Measurements from ENCODE around the gene UBE2I. TPM values are rescaled to one million over a fixed set of nuclear protein-coding genes. Genes with fewer than 3 reads are reported as not detected.

Gene UBE2I
- total RNA-seq, 1 donor, result 49.2 TPM

DNA sequence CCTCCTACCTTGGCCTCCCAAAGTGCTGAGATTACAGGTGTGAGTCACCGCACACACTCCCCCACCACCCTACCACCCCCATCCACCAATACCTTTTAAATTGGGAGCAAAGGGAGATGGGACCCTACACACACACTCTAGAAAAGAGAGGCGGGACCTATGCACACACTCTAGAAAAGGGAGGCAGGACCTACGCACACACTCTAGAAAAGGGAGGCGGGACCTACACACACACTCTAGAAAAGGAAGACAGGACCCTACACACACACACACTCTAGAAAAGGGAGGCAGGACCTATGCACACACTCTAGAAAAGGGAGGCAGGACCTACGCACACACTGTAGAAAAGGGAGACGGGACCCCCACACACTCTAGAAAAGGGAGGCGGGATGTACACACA is 34.7 kb upstream of the UBE2I start:
- H3K27ac ChIP-seq (ENCODE audit: low read depth, low read length), result no peak overlapping the region
- no peaks in the 10 kb centered on the region for H4K20me1 ChIP-seq (ENCODE audit: insufficient read depth, low read length)
- H3K4me1 ChIP-seq (ENCODE audit: insufficient read depth, low read length), result no peaks in the 10 kb centered on the region
- no peak for DNase-seq (ENCODE audit: insufficient read length, low spot score, missing footprints)
- H3K9me3 ChIP-seq (ENCODE audit: low read depth, low read length), result no peaks in the 10 kb centered on the region
- no peak overlapping the region for H2AFZ ChIP-seq (ENCODE audit: low read length)
- no peak overlapping the region for H3K4me3 ChIP-seq (ENCODE audit: insufficient read depth, low read length)
- no peak overlapping the region for H3K4me2 ChIP-seq (ENCODE audit: insufficient read depth, low read length)
- no peaks in the 10 kb centered on the region for H3K79me2 ChIP-seq (ENCODE audit: insufficient read depth, low read length)
- no peaks in the 10 kb centered on the region for H3K36me3 ChIP-seq (ENCODE audit: insufficient read depth, low read length)
- H3K27me3 ChIP-seq (ENCODE audit: insufficient read depth, low read length), result peaks cover 9% of the 10 kb centered on the region
- TF ChIP-seq, protein P1, sequence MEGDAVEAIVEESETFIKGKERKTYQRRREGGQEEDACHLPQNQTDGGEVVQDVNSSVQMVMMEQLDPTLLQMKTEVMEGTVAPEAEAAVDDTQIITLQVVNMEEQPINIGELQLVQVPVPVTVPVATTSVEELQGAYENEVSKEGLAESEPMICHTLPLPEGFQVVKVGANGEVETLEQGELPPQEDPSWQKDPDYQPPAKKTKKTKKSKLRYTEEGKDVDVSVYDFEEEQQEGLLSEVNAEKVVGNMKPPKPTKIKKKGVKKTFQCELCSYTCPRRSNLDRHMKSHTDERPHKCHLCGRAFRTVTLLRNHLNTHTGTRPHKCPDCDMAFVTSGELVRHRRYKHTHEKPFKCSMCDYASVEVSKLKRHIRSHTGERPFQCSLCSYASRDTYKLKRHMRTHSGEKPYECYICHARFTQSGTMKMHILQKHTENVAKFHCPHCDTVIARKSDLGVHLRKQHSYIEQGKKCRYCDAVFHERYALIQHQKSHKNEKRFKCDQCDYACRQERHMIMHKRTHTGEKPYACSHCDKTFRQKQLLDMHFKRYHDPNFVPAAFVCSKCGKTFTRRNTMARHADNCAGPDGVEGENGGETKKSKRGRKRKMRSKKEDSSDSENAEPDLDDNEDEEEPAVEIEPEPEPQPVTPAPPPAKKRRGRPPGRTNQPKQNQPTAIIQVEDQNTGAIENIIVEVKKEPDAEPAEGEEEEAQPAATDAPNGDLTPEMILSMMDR (IDR thresholded peaks at IDR 0.05; ENCODE audit: extremely low read depth, low read depth, low read length), result no peak

DNA sequence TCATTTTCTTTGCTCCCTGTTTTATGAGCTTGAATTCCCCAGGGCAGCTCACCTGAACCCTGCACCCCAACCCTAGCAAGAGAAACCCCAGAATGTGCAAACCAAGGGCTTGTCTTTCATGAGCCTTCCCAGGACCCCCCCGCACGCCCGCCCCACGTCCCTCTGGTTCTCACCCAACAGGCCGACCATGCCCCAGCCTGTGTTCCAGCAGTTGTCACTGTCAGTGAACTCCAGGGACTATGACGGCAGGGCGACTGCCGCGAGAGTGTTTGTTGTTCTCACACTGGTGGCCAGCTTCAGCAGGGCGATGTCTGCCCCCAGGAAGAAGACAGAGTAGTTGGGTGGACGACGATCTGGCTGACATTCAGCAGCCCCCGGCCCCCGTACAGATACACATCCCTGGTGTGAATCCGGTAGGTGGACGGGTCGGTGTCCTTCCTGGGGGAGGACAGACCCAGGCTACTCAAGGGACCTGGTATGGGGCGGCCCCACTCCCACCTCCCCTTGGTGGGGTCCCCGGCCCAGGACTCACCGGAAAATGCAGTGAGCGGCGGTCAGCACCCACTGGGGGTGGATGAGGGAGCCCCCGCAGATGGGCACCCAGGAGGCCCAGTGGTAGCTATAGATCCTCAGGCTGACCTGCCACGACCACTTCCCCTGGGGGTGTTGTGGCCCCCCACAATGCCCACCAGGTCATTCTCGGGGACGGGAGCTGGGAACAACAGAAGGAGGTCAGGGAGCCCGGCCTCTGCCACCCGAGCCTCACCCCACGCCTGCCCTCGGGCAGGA is 33.5 kb upstream of the UBE2I start:
- DNase-seq (ENCODE audit: insufficient read length, low spot score, missing footprints), result peak; percentile 74
- no peaks in the 10 kb centered on the region for H3K79me2 ChIP-seq (ENCODE audit: insufficient read depth, low read length)
- no peaks in the 10 kb centered on the region for H4K20me1 ChIP-seq (ENCODE audit: insufficient read depth, low read length)
- H3K27me3 ChIP-seq (ENCODE audit: insufficient read depth, low read length), result peaks cover 9% of the 10 kb centered on the region
- H3K4me3 ChIP-seq (ENCODE audit: insufficient read depth, low read length), result no peak overlapping the region
- H3K36me3 ChIP-seq (ENCODE audit: insufficient read depth, low read length), result no peaks in the 10 kb centered on the region
- no peaks in the 10 kb centered on the region for H3K4me1 ChIP-seq (ENCODE audit: insufficient read depth, low read length)
- no peaks in the 10 kb centered on the region for H3K9me3 ChIP-seq (ENCODE audit: low read depth, low read length)
- H2AFZ ChIP-seq (ENCODE audit: low read length), result no peak overlapping the region
- H3K4me2 ChIP-seq (ENCODE audit: insufficient read depth, low read length), result no peak overlapping the region
- TF ChIP-seq, protein P1 (IDR thresholded peaks at IDR 0.05; ENCODE audit: extremely low read depth, low read depth, low read length), result no peak
- H3K27ac ChIP-seq (ENCODE audit: low read depth, low read length), result no peak overlapping the region

DNA sequence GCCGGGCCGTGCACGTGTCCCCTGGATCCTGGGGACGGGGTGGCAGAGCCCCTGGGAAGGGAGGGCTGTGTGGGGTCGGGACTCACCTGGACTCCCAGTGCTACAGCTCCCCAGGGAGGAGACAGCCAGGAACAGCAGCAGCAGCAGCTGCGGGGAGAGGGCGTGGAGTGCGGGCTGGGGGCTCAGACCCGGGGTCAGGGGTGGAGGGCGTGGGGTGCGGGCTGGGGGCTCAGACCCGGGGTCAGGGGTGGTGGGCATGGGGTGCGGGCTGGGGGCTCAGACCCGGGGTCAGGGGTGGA is 32.9 kb upstream of the UBE2I start:
- no peaks in the 10 kb centered on the region for H4K20me1 ChIP-seq (ENCODE audit: insufficient read depth, low read length)
- H3K9me3 ChIP-seq (ENCODE audit: low read depth, low read length), result no peaks in the 10 kb centered on the region
- no peaks in the 10 kb centered on the region for H3K4me1 ChIP-seq (ENCODE audit: insufficient read depth, low read length)

DNA sequence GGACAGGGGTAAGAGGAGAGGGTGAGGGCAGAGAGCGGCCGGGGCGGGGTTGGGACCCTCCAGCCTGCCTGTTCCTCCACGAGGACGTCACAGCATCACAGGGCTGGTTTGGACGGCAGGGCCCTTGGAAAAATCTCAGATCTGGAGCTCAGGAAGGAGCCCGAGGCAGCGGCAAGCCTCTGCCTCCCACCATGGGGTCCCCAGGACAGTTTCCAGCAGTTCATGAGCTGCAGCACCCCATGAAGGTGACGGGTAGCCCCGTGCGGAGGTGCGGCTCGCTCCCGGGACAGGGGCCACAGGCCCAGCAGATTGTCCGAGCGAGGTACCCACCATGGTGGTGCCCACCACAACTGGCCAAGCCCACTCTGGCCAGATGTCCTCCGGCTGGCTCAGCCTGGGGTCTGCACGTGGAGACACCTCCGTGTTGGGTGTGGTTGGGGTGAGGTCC is 32.3 kb upstream of the UBE2I start:
- TF ChIP-seq, protein P1 (IDR thresholded peaks at IDR 0.05; ENCODE audit: extremely low read depth, low read depth, low read length), result no peak
- Histone ChIP-seq H3K36me3 (ENCODE audit: insufficient read depth, low read length) (no peaks in the 10 kb centered on the region), H3K9me3 (ENCODE audit: low read depth, low read length) (no peaks in the 10 kb centered on the region), H2AFZ (ENCODE audit: low read length) (no peak overlapping the region), H3K79me2 (ENCODE audit: insufficient read depth, low read length) (no peaks in the 10 kb centered on the region), H3K4me3 (ENCODE audit: insufficient read depth, low read length) (no peak overlapping the region), H3K27ac (ENCODE audit: low read depth, low read length) (no peak overlapping the region), H4K20me1 (ENCODE audit: insufficient read depth, low read length) (no peaks in the 10 kb centered on the region), H3K4me2 (ENCODE audit: insufficient read depth, low read length) (no peak overlapping the region), H3K4me1 (ENCODE audit: insufficient read depth, low read length) (no peaks in the 10 kb centered on the region), H3K27me3 (ENCODE audit: insufficient read depth, low read length) (peaks cover 11% of the 10 kb centered on the region)
- DNase-seq (ENCODE audit: insufficient read length, low spot score, missing footprints), result peak; percentile 72

More for the DNA sequence above, 32.9 kb upstream of the UBE2I start:
- H3K27ac ChIP-seq (ENCODE audit: low read depth, low read length), result no peak overlapping the region
- TF ChIP-seq, protein P1 (IDR thresholded peaks at IDR 0.05; ENCODE audit: extremely low read depth, low read depth, low read length), result no peak
- peaks cover 9% of the 10 kb centered on the region for H3K27me3 ChIP-seq (ENCODE audit: insufficient read depth, low read length)
- H3K36me3 ChIP-seq (ENCODE audit: insufficient read depth, low read length), result no peaks in the 10 kb centered on the region
- peak; percentile 53 for DNase-seq (ENCODE audit: insufficient read length, low spot score, missing footprints)
- H3K79me2 ChIP-seq (ENCODE audit: insufficient read depth, low read length), result no peaks in the 10 kb centered on the region
- H3K4me3 ChIP-seq (ENCODE audit: insufficient read depth, low read length), result no peak overlapping the region
- H3K4me2 ChIP-seq (ENCODE audit: insufficient read depth, low read length), result no peak overlapping the region
- H2AFZ ChIP-seq (ENCODE audit: low read length), result no peak overlapping the region
